HG02840 (cell line): ENCODE data around the gene TSPAN9.
"Not testable (repeated sequence)": the region's sequence is repeated elsewhere in the genome, so short reads cannot be mapped to it uniquely, and the experiment has no call there.

Experiments
- ATAC-seq: cut with Tn5 transposase; IDR thresholded peaks from one replicate; pipeline ENCODE4 v1.9.1; 2021; ENCODE audit warnings: mild to moderate bottlenecking, moderate library complexity, moderate number of reproducible peaks; ENCODE audit not compliant: unreplicated experiment, low FRiP score

Gene TSPAN9

GRCh38 chr12:3043406-3043805, 33.8 kb upstream of the TSPAN9 start:
- ATAC-seq: no peak

GRCh38 chr12:3044141-3044630, 33.0 kb upstream of the TSPAN9 start:
- no peak for ATAC-seq

GRCh38 chr12:3045494-3045893, 31.7 kb upstream of the TSPAN9 start:
- ATAC-seq: no peak

- ATAC-seq: no peak
These were observed 31.2 kb upstream of the TSPAN9 start for GRCh38 chr12:3045989-3046388.

GRCh38 chr12:3046441-3047200, 30.6 kb upstream of the TSPAN9 start:
- no peak for ATAC-seq

GRCh38 chr12:3047961-3048360, 29.2 kb upstream of the TSPAN9 start:
- ATAC-seq: no peak

GRCh38 chr12:3048540-3048939, 28.6 kb upstream of the TSPAN9 start:
- ATAC-seq: no peak

- no peak for ATAC-seq
These were observed 28.0 kb upstream of the TSPAN9 start for GRCh38 chr12:3049176-3049575.

- no peak for ATAC-seq
These were observed 27.4 kb upstream of the TSPAN9 start for GRCh38 chr12:3049611-3050249.

- ATAC-seq: no peak
These were observed 22.8 kb upstream of the TSPAN9 start for GRCh38 chr12:3054374-3054773.

- no peak for ATAC-seq
These were observed 22.0 kb upstream of the TSPAN9 start for GRCh38 chr12:3055026-3055703.

- ATAC-seq: no peak
These were observed 21.3 kb upstream of the TSPAN9 start for GRCh38 chr12:3055704-3056467.

GRCh38 chr12:3061059-3061458, 16.1 kb upstream of the TSPAN9 start:
- no peak for ATAC-seq

GRCh38 chr12:3061501-3062215, 15.5 kb upstream of the TSPAN9 start:
- ATAC-seq: no peak

- ATAC-seq: no peak
These were observed 11.9 kb upstream of the TSPAN9 start for GRCh38 chr12:3065300-3065699.

GRCh38 chr12:3065846-3066245, 11.3 kb upstream of the TSPAN9 start:
- ATAC-seq: not testable (repeated sequence)

GRCh38 chr12:3069714-3070113, 7.5 kb upstream of the TSPAN9 start:
- ATAC-seq: no peak

- no peak for ATAC-seq
These were observed 6.1 kb upstream of the TSPAN9 start for GRCh38 chr12:3071107-3071506.

GRCh38 chr12:3071710-3072109, 5.5 kb upstream of the TSPAN9 start:
- no peak for ATAC-seq
